Left hindlimb (tissue), 1 donor: ENCODE data around the gene NFKBIZ.
A peak's percentile ranks its signal among the peaks of the same experiment; 100 is the strongest.

Experiments
- DNase-seq: peaks from one replicate; pipeline ENCODE4 v3.0.0-alpha.2; 2018

The NFKBIZ gene

DNA sequence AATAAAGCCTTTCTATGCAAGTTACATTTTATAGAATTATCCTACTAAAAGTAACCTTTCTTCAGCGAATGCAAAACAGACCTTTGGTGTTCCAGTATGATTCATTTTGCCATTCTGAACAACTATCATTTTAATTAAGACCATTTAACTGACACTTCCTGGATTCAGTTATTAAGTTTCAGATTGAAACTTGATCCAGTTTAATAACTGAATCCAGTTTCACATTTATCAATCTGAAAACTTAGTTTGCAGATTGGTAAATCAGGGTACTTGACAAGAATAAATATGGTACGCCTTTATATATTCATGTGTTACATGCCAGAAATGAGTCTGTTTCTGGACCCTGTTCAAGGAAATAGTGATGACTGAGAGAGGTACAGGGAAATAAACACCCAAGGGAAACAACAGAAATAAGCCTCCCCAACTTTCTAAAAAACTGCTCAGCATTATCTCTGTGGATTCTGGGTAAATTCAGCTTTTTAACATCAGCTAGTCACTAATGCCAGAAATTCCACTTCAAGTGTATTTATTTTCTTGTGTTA lies 23.3 kb upstream of the NFKBIZ start:
- no peak for DNase-seq

DNA sequence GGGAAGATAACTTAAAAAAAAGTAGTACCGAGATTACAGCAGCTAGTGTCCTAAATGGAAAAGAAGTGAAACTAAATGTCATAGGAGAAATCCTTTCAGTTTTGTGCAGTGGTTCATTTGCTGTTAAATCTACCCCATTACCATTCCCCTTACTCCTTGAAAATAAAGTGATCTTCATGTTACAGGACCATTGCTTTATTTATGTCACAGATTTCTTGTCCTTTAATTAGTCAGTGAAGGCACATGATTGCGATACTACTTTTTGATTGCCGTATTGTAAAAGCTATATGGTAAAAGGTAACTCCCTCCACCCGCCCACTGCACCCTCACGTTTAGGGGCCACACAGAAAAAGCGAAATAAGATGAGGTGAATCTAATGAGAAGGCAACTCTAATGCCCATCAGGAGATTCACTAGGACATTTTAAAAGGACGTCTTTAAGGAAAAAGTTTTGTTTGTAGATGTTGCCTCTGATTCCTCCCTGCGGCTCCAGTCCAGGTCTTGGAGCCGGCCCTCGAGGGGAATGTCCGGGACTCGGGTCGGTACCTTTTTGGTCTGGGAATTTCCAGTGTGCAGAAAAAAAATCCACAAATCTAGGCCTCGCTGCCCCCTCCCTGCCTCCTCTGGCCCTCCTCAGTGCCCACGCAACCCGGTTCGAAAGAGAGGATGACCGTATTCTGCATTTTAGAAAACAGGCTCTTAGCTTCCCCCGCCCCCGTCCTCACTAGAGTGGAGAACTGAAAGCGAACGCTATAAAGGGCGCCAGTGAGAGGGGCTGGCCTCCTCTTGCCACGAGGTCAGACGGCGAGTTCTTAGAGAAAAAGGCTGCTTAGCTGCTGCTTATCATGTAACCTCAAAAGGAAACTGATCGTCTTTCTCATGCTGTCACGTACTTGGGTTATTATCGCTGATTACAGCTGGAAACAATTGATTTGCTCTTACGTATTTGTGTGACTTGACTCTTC lies 21.8 kb upstream of the NFKBIZ start:
- DNase-seq = peak; percentile 82

DNA sequence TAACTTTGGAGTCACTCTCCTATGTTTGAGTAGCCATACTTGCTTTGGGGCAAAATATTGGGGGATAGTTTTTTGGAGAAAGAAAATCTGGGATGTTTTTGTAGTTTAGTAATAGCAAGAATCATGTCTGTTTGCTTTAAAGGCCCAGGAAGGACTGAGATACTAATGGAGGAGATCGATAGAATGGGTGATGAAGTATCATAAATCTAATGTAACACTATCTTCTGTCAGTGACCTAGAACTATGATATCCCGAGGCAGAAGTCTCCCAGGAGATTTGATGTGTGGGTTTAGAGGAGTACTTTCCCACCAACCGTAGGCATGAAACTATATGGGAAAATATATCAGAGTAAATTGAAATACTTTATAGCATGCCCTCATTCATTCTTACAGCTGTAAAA lies 21.0 kb upstream of the NFKBIZ start:
- no peak for DNase-seq

DNA sequence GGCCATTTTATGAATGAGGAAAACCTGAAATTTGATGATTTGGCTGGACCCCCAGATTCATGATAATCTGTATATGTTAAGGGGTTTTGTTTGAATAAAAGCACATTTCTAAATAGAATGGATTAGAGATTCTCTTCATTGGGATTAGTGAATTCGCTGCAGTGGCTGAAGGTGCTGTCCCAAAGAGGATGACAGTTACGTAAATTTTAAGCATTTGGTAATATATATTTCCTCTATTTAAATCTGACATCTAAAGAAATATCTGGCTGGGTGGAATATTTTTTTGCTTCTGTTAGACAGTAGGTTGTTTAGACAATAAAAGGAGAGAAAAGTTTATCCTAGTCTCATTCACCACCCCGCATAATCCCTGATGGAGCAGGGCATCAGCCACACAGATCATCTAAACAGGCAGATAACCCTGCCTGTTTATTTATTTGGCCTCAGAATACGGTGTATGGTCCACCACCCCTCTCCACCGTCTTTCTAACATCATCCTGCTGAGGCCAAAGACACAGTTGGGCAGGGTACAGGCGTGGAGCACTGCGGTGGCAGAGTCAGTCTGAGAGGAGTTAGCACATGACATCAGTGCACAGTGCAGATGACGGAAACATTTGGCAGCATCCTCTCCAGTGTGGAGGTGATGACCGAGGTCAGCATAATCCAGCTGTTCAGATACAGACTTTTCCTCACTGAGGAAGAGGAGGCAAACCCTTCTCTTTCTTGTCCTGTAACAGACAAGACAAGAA lies 20.4 kb upstream of the NFKBIZ start:
- DNase-seq = peak; percentile 63

GRCh38 chr3:101829437-101829830 lies 19.9 kb upstream of the NFKBIZ start:
- no peak for DNase-seq

GRCh38 chr3:101829874-101830273 lies 19.4 kb upstream of the NFKBIZ start:
- no peak for DNase-seq

DNA sequence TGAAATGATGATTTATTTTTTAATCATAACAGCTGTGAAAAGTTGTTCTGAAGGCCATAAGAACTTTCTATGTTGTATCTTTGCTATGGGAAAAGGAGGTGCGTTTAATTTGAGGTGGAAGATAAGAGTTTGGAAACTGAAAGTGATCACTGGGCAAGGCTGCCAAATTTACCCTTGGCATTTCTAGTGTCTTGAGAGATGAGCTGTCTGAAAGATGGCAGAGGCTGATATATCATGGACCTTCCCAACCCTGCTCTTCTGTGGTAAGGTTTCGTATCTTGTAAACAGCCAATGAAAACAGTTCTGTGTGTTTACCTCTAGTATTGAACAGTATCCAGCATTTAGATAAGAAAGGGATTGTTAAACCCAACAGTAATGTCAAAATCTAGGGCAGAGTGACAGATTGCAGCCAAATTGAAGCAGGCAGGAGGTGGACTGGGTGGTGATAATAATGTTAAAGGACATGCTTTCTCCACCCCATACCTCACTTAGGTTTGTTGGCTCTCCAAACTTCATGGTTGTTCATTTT lies 15.8 kb upstream of the NFKBIZ start:
- DNase-seq = no peak

GRCh38 chr3:101835676-101836075 lies 13.6 kb upstream of the NFKBIZ start:
- no peak for DNase-seq

- no peak for DNase-seq
Measured at GRCh38 chr3:101836160-101836559, 13.2 kb upstream of the NFKBIZ start.

GRCh38 chr3:101836652-101837598 lies 12.4 kb upstream of the NFKBIZ start:
- DNase-seq = no peak

DNA sequence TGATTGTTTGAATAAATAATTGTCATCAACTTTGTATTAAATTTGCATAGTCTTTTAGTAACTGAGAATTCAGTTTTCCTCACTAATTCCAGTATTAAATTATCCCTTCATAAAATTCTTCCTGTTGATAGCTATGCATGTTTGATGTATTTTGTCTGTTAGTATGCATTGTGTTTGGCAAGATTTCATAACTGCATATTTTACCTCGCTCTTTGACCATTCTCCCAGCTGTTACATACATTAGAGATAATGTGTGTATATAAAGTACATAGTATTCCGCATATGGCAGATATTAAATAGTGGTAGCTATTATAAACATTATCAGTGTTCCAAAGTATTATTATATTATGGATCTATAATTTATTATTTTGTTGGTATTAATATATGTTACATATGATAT lies 10.6 kb upstream of the NFKBIZ start:
- DNase-seq = no peak

DNA sequence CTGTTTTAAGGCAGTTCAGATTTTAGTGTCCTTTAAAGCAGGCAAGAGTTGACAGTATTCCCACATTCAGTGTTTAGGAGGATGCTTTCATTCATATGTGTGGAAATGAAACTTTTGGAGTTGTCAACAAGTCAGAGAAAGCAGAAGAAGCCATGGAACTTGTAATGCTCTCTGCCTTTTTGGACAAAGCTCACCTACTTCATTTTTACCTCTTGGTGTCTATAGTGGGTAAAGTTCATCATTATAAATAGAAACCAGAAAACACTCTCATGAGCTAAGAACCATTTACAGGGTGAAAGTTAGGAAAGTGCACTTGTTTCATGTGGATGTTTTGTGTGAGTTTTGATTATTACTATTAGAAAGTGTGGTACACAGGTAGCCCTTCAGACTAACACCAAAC lies 9.2 kb upstream of the NFKBIZ start:
- no peak for DNase-seq

DNA sequence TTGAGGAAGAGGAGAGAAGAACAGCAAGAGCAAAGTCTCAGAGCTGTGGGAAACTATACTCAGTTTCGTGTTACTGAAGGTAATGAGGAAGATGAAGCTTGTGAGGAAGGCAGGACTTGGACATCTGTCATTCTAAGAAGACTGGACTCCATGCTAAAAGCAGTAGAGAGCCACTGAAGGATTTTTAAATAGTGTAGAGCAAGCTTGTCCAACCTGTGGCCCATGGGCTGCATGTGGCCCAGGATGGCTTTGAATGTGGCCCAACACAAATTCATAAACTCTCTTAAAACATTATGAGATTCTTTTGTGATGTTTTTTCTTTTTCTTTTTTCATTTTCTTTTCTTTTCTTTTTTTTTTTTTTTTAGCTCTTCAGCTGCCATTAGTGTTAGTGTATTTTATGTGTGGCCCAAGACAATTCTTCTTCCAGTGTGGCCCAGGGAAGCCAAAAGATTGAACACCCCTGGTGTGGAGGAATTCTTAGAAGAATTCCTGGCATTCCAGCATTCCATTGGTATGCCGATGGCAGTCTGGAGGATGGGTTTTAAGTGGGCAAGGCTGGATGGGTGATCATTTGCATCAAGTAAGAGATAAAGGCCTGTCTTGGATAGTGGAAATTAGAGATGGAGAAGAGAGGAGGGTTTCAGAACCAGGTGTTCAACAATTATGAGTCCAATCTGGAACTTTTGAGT lies 6.9 kb upstream of the NFKBIZ start:
- no peak for DNase-seq

DNA sequence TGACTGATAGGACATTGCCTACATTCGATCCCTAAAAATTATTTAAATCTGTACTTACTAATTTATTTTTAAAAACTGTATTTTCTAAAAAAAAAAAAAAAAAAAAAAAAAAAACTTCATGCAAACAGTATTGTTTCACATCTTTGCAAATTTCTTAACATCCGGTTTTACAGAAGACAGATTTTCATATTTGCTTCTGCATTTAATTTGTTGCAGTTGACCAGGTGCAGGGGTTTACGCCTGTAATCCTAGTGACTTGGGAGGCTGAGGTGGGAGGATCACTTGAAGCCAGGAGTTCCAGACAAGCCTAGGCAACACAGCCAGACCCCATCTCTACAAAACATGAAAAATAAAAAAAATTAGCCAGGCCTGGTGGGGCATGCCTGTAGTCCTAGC lies 6.4 kb upstream of the NFKBIZ start:
- no peak for DNase-seq

DNA sequence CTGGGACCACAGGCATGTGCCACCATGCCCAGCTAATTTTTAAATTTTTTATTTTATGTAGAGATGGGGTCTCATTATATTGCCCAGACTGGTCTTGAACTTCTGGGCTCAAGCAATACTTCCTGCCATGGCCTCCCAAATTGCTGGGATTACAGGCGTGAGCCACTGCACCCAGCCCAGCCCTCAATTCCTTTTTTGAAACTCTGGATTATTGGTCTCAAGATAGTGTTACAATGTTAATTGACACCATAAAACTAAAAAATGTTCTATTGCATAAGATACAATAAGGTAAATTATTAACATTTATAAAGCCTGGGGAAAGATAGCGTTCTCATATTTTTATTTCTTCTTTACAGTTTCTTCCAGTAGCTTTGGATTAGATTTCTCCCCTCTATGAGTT lies 3.9 kb upstream of the NFKBIZ start:
- no peak for DNase-seq

- no peak for DNase-seq
Measured at GRCh38 chr3:101846709-101847108, 2.6 kb upstream of the NFKBIZ start.

- no peak for DNase-seq
Measured at GRCh38 chr3:101847328-101847727, 2.0 kb upstream of the NFKBIZ start.

- DNase-seq = no peak
Measured at GRCh38 chr3:101848326-101848725, 988 bp upstream of the NFKBIZ start.

- peak; percentile 71 for DNase-seq
Measured at GRCh38 chr3:101849714-101850245, 466 bp downstream of the NFKBIZ start.

GRCh38 chr3:101850246-101851051 lies 1.1 kb downstream of the NFKBIZ start:
- no peak for DNase-seq
